Measurements from ENCODE around the gene FAM13A.

The FAM13A gene

GRCh38 chr4:88752076-88752463 is 304.9 kb downstream of the FAM13A start:
- H2AFZ ChIP-seq, result no peak overlapping the region
- no peaks in the 10 kb centered on the region for H3K9me3 ChIP-seq (ENCODE audit: control insufficient read depth, low read length)
- no peak overlapping the region for H3K9ac ChIP-seq
- peak overlapping the region; percentile 3 for H3K4me2 ChIP-seq (ENCODE audit: low read length)
- peak overlapping the region; percentile 15 for H3K27ac ChIP-seq
- no peak for TF ChIP-seq CTCF (IDR thresholded peaks at IDR 0.05)
- H3K27me3 ChIP-seq (ENCODE audit: control insufficient read depth, insufficient read depth, low read length), result no peaks in the 10 kb centered on the region
- peaks cover 3% of the 10 kb centered on the region for H3K79me2 ChIP-seq
- H3K4me3 ChIP-seq (ENCODE audit: low read depth, low read length), result no peak overlapping the region
- H3K36me3 ChIP-seq (ENCODE audit: control insufficient read depth, insufficient read depth, low read length), result no peaks in the 10 kb centered on the region
- H3K4me1 ChIP-seq, result peaks cover 9% of the 10 kb centered on the region

DNA sequence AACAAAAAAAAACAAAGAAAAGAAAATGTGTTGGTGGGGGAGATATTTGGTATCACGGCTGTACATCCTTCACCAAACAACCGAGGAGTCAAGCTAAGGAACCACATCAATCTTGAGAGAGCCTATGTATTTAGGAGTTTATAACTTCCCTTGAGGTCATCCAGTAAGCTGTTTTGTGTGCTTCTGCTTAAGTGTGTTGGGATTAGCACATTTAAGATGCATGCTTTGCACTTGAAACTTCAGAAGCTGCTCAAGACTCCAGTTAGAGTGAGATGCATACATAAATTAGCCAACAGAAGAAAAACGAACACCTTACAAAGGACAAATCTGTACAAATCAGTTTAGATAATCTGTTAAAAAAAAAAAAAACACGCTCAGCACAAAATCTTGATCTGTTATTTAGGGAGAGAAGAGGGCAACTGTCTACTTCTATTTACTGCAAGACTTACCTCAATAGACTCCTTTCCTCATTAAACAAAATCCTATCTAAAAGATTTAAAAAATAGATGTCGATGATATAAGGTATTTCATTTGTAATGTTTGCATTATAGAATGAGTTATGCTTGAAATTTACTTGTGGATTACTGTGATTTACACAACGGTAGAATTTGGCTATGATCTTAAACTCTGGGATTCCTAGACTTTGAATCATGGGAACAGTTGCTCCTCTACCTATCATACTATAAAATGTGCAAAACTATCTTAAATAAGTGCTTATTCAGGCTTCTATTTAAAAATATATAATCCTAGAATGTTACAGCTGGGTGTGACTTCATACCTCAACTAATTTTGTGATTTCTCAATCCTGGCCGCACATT is 305.5 kb downstream of the FAM13A start:
- no peak overlapping the region for H3K9ac ChIP-seq
- TF ChIP-seq CTCF (IDR thresholded peaks at IDR 0.05), result no peak
- no peak overlapping the region for H3K27ac ChIP-seq
- no peak overlapping the region for H2AFZ ChIP-seq
- no peak overlapping the region for H3K4me3 ChIP-seq (ENCODE audit: low read depth, low read length)
- peak overlapping the region; percentile 5 for H3K4me2 ChIP-seq (ENCODE audit: low read length)
- H3K9me3 ChIP-seq (ENCODE audit: control insufficient read depth, low read length), result no peaks in the 10 kb centered on the region
- H3K36me3 ChIP-seq (ENCODE audit: control insufficient read depth, insufficient read depth, low read length), result no peaks in the 10 kb centered on the region
- H3K4me1 ChIP-seq, result peaks cover 9% of the 10 kb centered on the region
- H3K79me2 ChIP-seq, result peaks cover 3% of the 10 kb centered on the region
- no peaks in the 10 kb centered on the region for H3K27me3 ChIP-seq (ENCODE audit: control insufficient read depth, insufficient read depth, low read length)

DNA sequence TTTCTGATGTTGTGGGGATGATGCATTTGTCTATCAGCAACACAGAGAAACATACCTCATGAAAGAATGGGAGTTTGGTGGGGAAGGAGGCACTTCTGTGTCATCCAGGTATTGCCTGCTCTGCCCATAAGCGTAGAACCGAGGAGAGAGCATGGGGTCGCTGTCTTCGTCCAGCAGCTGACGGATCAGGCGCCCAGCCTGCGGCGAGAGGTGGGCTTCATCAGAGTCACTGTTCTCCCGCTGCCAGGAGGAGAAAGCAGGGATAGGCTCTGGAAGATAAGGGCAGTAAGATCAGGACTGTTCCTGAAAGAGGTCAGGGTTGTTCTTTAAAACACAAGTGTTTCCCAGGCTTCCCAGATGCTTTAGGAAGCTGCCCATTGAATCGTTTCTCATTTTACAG is 306.6 kb downstream of the FAM13A start:
- Histone ChIP-seq H3K27me3 (ENCODE audit: control insufficient read depth, insufficient read depth, low read length) (no peaks in the 10 kb centered on the region), H3K27ac (no peak overlapping the region), H3K4me1 (peaks cover 16% of the 10 kb centered on the region), H2AFZ (no peak overlapping the region), H3K79me2 (peaks cover 2% of the 10 kb centered on the region), H3K9ac (no peak overlapping the region), H3K36me3 (ENCODE audit: control insufficient read depth, insufficient read depth, low read length) (no peaks in the 10 kb centered on the region), H3K4me3 (ENCODE audit: low read depth, low read length) (no peak overlapping the region), H3K4me2 (ENCODE audit: low read length) (no peak overlapping the region), H3K9me3 (ENCODE audit: control insufficient read depth, low read length) (no peaks in the 10 kb centered on the region)
- no peak for TF ChIP-seq CTCF (IDR thresholded peaks at IDR 0.05)

DNA sequence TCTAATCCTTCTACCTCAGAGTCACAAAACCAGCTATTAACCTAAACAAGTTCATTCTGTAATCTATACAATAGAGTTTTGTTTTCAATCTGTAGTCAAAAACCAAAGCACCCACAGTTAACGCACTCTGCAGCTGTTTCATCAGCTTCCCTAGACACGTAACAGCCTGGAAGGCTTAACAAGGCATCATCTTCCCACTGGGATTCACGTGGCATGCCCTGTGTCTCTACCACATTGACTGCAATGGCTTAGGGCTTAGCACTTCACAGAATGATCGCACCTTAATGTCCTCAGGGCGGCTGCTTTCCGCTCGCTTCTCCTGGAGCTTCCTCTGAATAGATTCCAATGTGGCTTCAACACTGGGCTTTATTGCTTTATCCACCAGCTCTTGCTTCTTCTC is 309.6 kb downstream of the FAM13A start:
- no peaks in the 10 kb centered on the region for H3K36me3 ChIP-seq (ENCODE audit: control insufficient read depth, insufficient read depth, low read length)
- TF ChIP-seq CTCF (IDR thresholded peaks at IDR 0.05), result no peak
- H3K4me2 ChIP-seq (ENCODE audit: low read length), result no peak overlapping the region
- no peak overlapping the region for H2AFZ ChIP-seq
- peaks cover 18% of the 10 kb centered on the region for H3K4me1 ChIP-seq
- no peak overlapping the region for H3K9ac ChIP-seq
- no peaks in the 10 kb centered on the region for H3K9me3 ChIP-seq (ENCODE audit: control insufficient read depth, low read length)
- H3K27ac ChIP-seq, result peak overlapping the region; percentile 82
- no peaks in the 10 kb centered on the region for H3K79me2 ChIP-seq
- H3K27me3 ChIP-seq (ENCODE audit: control insufficient read depth, insufficient read depth, low read length), result no peaks in the 10 kb centered on the region
- H3K4me3 ChIP-seq (ENCODE audit: low read depth, low read length), result no peak overlapping the region

GRCh38 chr4:88746206-88746605 is 310.8 kb downstream of the FAM13A start:
- no peak overlapping the region for H2AFZ ChIP-seq
- no peaks in the 10 kb centered on the region for H3K27me3 ChIP-seq (ENCODE audit: control insufficient read depth, insufficient read depth, low read length)
- H3K36me3 ChIP-seq (ENCODE audit: control insufficient read depth, insufficient read depth, low read length), result no peaks in the 10 kb centered on the region
- TF ChIP-seq CTCF (IDR thresholded peaks at IDR 0.05), result no peak
- no peak overlapping the region for H3K9ac ChIP-seq
- H3K4me1 ChIP-seq, result peaks cover 18% of the 10 kb centered on the region
- H3K27ac ChIP-seq, result peak overlapping the region; percentile 82
- peak overlapping the region; percentile 26 for H3K4me2 ChIP-seq (ENCODE audit: low read length)
- H3K9me3 ChIP-seq (ENCODE audit: control insufficient read depth, low read length), result no peaks in the 10 kb centered on the region
- H3K4me3 ChIP-seq (ENCODE audit: low read depth, low read length), result no peak overlapping the region
- H3K79me2 ChIP-seq, result peaks cover 1% of the 10 kb centered on the region
